Umbilical cord (tissue), 2 donors: ENCODE measurements around the gene PTPN2. TPM values are rescaled to one million over a fixed set of nuclear protein-coding genes. Genes with fewer than 3 reads are reported as not detected.

Experiments used
- DNase-seq: peaks from one replicate; pipeline ENCODE4 v3.0.0-alpha.2; 2015; ENCODE audit warnings: low spot score
- total RNA-seq: library from RNA; depleted of rRNA; stranded (reverse); fragments of >200 nt; gene quantifications from one replicate; pipeline ENCODE4 v1.2.3, GENCODE V29; 2014; ENCODE audit warnings: low replicate concordance; ENCODE audit not compliant: insufficient read depth

The PTPN2 gene
- total RNA-seq, 1 donor from 2014 or later = 21.9 TPM

- no peak for DNase-seq
These were observed 26.0 kb downstream of the PTPN2 start for GRCh38 chr18:12857991-12858544.

GRCh38 chr18:12857215-12857905 is 26.7 kb downstream of the PTPN2 start:
- DNase-seq = no peak

GRCh38 chr18:12855916-12856315 is 28.1 kb downstream of the PTPN2 start:
- no peak for DNase-seq

GRCh38 chr18:12852566-12853315 is 31.3 kb downstream of the PTPN2 start:
- no peak for DNase-seq

GRCh38 chr18:12851716-12852115 is 32.3 kb downstream of the PTPN2 start:
- no peak for DNase-seq

- DNase-seq = no peak
These were observed 34.5 kb downstream of the PTPN2 start for GRCh38 chr18:12849548-12849947.

- DNase-seq = no peak
These were observed 35.6 kb downstream of the PTPN2 start for GRCh38 chr18:12848405-12848804.

- no peak for DNase-seq
These were observed 39.6 kb downstream of the PTPN2 start for GRCh38 chr18:12844391-12844790.

GRCh38 chr18:12843420-12844350 is 40.4 kb downstream of the PTPN2 start:
- no peak for DNase-seq

GRCh38 chr18:12842459-12843380 is 41.3 kb downstream of the PTPN2 start:
- no peak for DNase-seq

- DNase-seq = no peak
These were observed 43.0 kb downstream of the PTPN2 start for GRCh38 chr18:12841070-12841469.

- no peak for DNase-seq
These were observed 43.7 kb downstream of the PTPN2 start for GRCh38 chr18:12840382-12840781.

- DNase-seq = no peak
These were observed 44.4 kb downstream of the PTPN2 start for GRCh38 chr18:12839526-12840196.

GRCh38 chr18:12839057-12839525 is 44.9 kb downstream of the PTPN2 start:
- DNase-seq = no peak

- peak; percentile 68 for DNase-seq
These were observed 45.8 kb downstream of the PTPN2 start for GRCh38 chr18:12838178-12838634.

GRCh38 chr18:12837747-12838146 is 46.3 kb downstream of the PTPN2 start:
- peak; percentile 18 for DNase-seq

GRCh38 chr18:12836551-12836950 is 47.5 kb downstream of the PTPN2 start:
- DNase-seq = peak; percentile 13

GRCh38 chr18:12828116-12829051 is 55.7 kb downstream of the PTPN2 start:
- no peak for DNase-seq

- DNase-seq = no peak
These were observed 56.4 kb downstream of the PTPN2 start for GRCh38 chr18:12827588-12827987.
